ENCODE results near the gene PRELID1. TPM values are rescaled to one million over a fixed set of nuclear protein-coding genes. Genes with fewer than 3 reads are reported as not detected.
A peak's percentile ranks its signal among the peaks of the same experiment; 100 is the strongest.

Gene PRELID1
- total RNA-seq, 3 donors from 2014 or later (not counting 1 experiment from before 2014, with no cell fraction given), result 76.6 to 99.3 (median 91.6) TPM

- Mint-ChIP-seq H3K27me3 (ENCODE audit: low read depth in 2 of 2) (no peaks in the 10 kb centered on the region), H3K36me3 (peaks cover 10% of the 10 kb centered on the region), H3K27ac (no peak overlapping the region), H3K9me3 (no peaks in the 10 kb centered on the region), H3K4me3 (no peak overlapping the region), H3K4me1 (peaks cover 30 to 37% of the 10 kb centered on the region in 2 donors)
- ATAC-seq (no peak), DNase-seq (no peak)
- peaks cover 39% of the 10 kb centered on the region for H3K4me1 ChIP-seq (ENCODE audit: control insufficient read depth, insufficient read depth, low read length)
- no peaks in the 10 kb centered on the region for H3K9me3 ChIP-seq (ENCODE audit: control insufficient read depth, insufficient read depth, low read length)
- no peaks in the 10 kb centered on the region for H3K27me3 ChIP-seq (ENCODE audit: control insufficient read depth, insufficient read depth, low read length)
- H3K36me3 ChIP-seq (ENCODE audit: control insufficient read depth, insufficient read depth, low read length), result peaks cover 44% of the 10 kb centered on the region
- TF ChIP-seq CTCF (IDR thresholded peaks at IDR 0.05), result no peak
- H3K27ac ChIP-seq (ENCODE audit: low read length), result no peak overlapping the region
- H3K4me3 ChIP-seq (ENCODE audit: low read length), result no peak overlapping the region
- intact Hi-C loops (cut with micrococcal nuclease), result no loop called here
- WGBS (ENCODE audit: insufficient coverage), result 97% methylated on average over 3 of the region's 3 CpGs
Measured at GRCh38 chr5:177294632-177295031, 9.0 kb upstream of the PRELID1 start.

GRCh38 chr5:177295924-177296323 is 7.7 kb upstream of the PRELID1 start:
- WGBS (ENCODE audit: insufficient coverage), result 46% methylated on average over 9 of the region's 9 CpGs
- H3K4me1 Mint-ChIP-seq, result peaks cover 43 to 50% of the 10 kb centered on the region in 2 donors
- peak overlapping the region; percentile 67 for H3K4me3 Mint-ChIP-seq
- intact Hi-C loops (cut with micrococcal nuclease), result no loop called here
- peak overlapping the region; percentile 81 to 87 for H3K27ac Mint-ChIP-seq
- Histone ChIP-seq H3K9me3 (ENCODE audit: control insufficient read depth, insufficient read depth, low read length) (no peaks in the 10 kb centered on the region), H3K27ac (ENCODE audit: low read length) (peak overlapping the region; percentile 17), H3K4me3 (ENCODE audit: low read length) (no peak overlapping the region), H3K27me3 (ENCODE audit: control insufficient read depth, insufficient read depth, low read length) (no peaks in the 10 kb centered on the region), H3K36me3 (ENCODE audit: control insufficient read depth, insufficient read depth, low read length) (peaks cover 40% of the 10 kb centered on the region), H3K4me1 (ENCODE audit: control insufficient read depth, insufficient read depth, low read length) (peaks cover 52% of the 10 kb centered on the region)
- ATAC-seq, result no peak
- no peak for TF ChIP-seq CTCF (IDR thresholded peaks at IDR 0.05)
- H3K36me3 Mint-ChIP-seq, result peaks cover 10% of the 10 kb centered on the region
- H3K9me3 Mint-ChIP-seq, result no peaks in the 10 kb centered on the region
- DNase-seq, result no peak
- H3K27me3 Mint-ChIP-seq (ENCODE audit: low read depth in 2 of 2), result no peaks in the 10 kb centered on the region

GRCh38 chr5:177296581-177296980 is 7.0 kb upstream of the PRELID1 start:
- intact Hi-C loops (cut with micrococcal nuclease), result no loop called here
- Histone ChIP-seq H3K4me1 (ENCODE audit: control insufficient read depth, insufficient read depth, low read length) (peaks cover 58% of the 10 kb centered on the region), H3K4me3 (ENCODE audit: low read length) (no peak overlapping the region), H3K9me3 (ENCODE audit: control insufficient read depth, insufficient read depth, low read length) (no peaks in the 10 kb centered on the region), H3K36me3 (ENCODE audit: control insufficient read depth, insufficient read depth, low read length) (peaks cover 45% of the 10 kb centered on the region), H3K27ac (ENCODE audit: low read length) (peak overlapping the region; percentile 1), H3K27me3 (ENCODE audit: control insufficient read depth, insufficient read depth, low read length) (no peaks in the 10 kb centered on the region)
- H3K27me3 Mint-ChIP-seq (ENCODE audit: low read depth in 2 of 2), result no peaks in the 10 kb centered on the region
- H3K36me3 Mint-ChIP-seq, result peaks cover 10% of the 10 kb centered on the region
- whole genome bisulfite sequencing (ENCODE audit: insufficient coverage), result 28% methylated on average over 4 of the region's 4 CpGs
- no peak for TF ChIP-seq CTCF (IDR thresholded peaks at IDR 0.05)
- peak; percentile 40 to 54 (median 43) for ATAC-seq
- peak overlapping the region; percentile 67 for H3K4me3 Mint-ChIP-seq
- peaks cover 49 to 56% of the 10 kb centered on the region in 2 donors for H3K4me1 Mint-ChIP-seq
- peak in 1 of 2 donors; percentile 41 for DNase-seq
- peak overlapping the region; percentile 81 to 87 for H3K27ac Mint-ChIP-seq
- no peaks in the 10 kb centered on the region for H3K9me3 Mint-ChIP-seq

- Histone ChIP-seq H3K4me1 (ENCODE audit: control insufficient read depth, insufficient read depth, low read length) (peaks cover 72% of the 10 kb centered on the region), H3K4me3 (ENCODE audit: low read length) (no peak overlapping the region), H3K27ac (ENCODE audit: low read length) (no peak overlapping the region), H3K9me3 (ENCODE audit: control insufficient read depth, insufficient read depth, low read length) (no peaks in the 10 kb centered on the region), H3K27me3 (ENCODE audit: control insufficient read depth, insufficient read depth, low read length) (no peaks in the 10 kb centered on the region), H3K36me3 (ENCODE audit: control insufficient read depth, insufficient read depth, low read length) (peaks cover 37% of the 10 kb centered on the region)
- ATAC-seq (no peak), DNase-seq (no peak)
- peaks cover 3% of the 10 kb centered on the region for H3K36me3 Mint-ChIP-seq
- intact Hi-C loops (cut with micrococcal nuclease), result no loop called here
- H3K27ac Mint-ChIP-seq, result peak overlapping the region; percentile 89 to 96
- no peaks in the 10 kb centered on the region for H3K27me3 Mint-ChIP-seq (ENCODE audit: low read depth in 2 of 2)
- 86% methylated on average over 1 of the region's 2 CpGs for WGBS (ENCODE audit: insufficient coverage)
- no peaks in the 10 kb centered on the region for H3K9me3 Mint-ChIP-seq
- no peak overlapping the region for H3K4me3 Mint-ChIP-seq
- no peak for TF ChIP-seq CTCF (IDR thresholded peaks at IDR 0.05)
- peaks cover 61 to 63% of the 10 kb centered on the region in 2 donors for H3K4me1 Mint-ChIP-seq
Measured at GRCh38 chr5:177297922-177298321, 5.7 kb upstream of the PRELID1 start.
